Liver (tissue), 9 donors: ENCODE data around the gene GPS2. TPM values are rescaled to one million over a fixed set of nuclear protein-coding genes. Genes with fewer than 3 reads are reported as not detected.
"Not testable (repeated sequence)": the region's sequence is repeated elsewhere in the genome, so short reads cannot be mapped to it uniquely, and the experiment has no call there.

Experiments
- DNase-seq: peaks from one replicate; pipeline ENCODE4 v3.0.0-alpha.2; 2017; ENCODE audit warnings: low spot score
- H3K27ac ChIP-seq, 2 donors: one replicate each; pipeline ENCODE4 v1.7.0; 2013; ENCODE audit warnings: inconsistent platforms in 2 of 2, low read length in 2 of 2, control low read depth in 1 of 2, low read depth in 1 of 2, mild to moderate bottlenecking in 1 of 2
- H3K27me3 ChIP-seq, 4 donors: one replicate each; pipeline versions ENCODE4 v1.6.1 to v1.7.0; 2013; ENCODE audit warnings: low read length in 3 of 4, inconsistent platforms in 1 of 4, mild to moderate bottlenecking in 1 of 4, moderate library complexity in 1 of 4; ENCODE audit not compliant: control insufficient read depth in 4 of 4, insufficient read depth in 4 of 4
- H3K36me3 ChIP-seq, 4 donors: one replicate each; pipeline versions ENCODE4 v1.6.1 to v1.7.0; 2013; ENCODE audit warnings: low read length in 3 of 4, mild to moderate bottlenecking in 3 of 4, low read depth in 1 of 4, moderate library complexity in 1 of 4; ENCODE audit not compliant: control insufficient read depth in 4 of 4, insufficient read depth in 3 of 4
- H3K4me1 ChIP-seq, 4 donors: one replicate each; pipeline versions ENCODE4 v1.6.1 to v1.7.0; 2013; ENCODE audit warnings: low read length in 3 of 4, mild to moderate bottlenecking in 3 of 4, moderate library complexity in 1 of 4; ENCODE audit not compliant: control insufficient read depth in 4 of 4, insufficient read depth in 4 of 4
- H3K4me3 ChIP-seq, 3 donors: one replicate each; pipeline versions ENCODE4 v1.6.1 to v1.7.0; 2013; ENCODE audit warnings: low read length in 3 of 3, control low read depth in 1 of 3, low read depth in 1 of 3, mild to moderate bottlenecking in 1 of 3
- H3K9ac ChIP-seq, 2 donors: one replicate each; pipeline ENCODE4 v1.7.0; 2013; ENCODE audit warnings: low read length in 2 of 2, mild to moderate bottlenecking in 2 of 2, moderate library complexity in 2 of 2, control low read depth in 1 of 2, low read depth in 1 of 2
- H3K9me3 ChIP-seq, 4 donors: one replicate each; pipeline versions ENCODE4 v1.6.1 to v1.7.0; 2013; ENCODE audit warnings: low read length in 3 of 4; ENCODE audit not compliant: control insufficient read depth in 4 of 4
- EGR1 ChIP-seq, 2 donors: IDR thresholded peaks; 2 replicates each; pipeline ENCODE4 v1.6.1; 2016 to 2018; ENCODE audit warnings: antibody characterized with exemption in 2 of 2, low read depth in 2 of 2
- FOXA1 ChIP-seq: IDR thresholded peaks from 2 replicates; pipeline ENCODE4 v1.6.1; 2016; ENCODE audit warnings: antibody characterized with exemption
- FOXA2 ChIP-seq: IDR thresholded peaks from 2 replicates; pipeline ENCODE4 v1.6.1; 2016; ENCODE audit warnings: antibody characterized with exemption
- GABPA ChIP-seq, 2 donors: IDR thresholded peaks in 1 of 2; conservative IDR thresholded peaks in 1 of 2; 2 replicates each; pipeline ENCODE4 v1.6.1; 2016; ENCODE audit warnings: antibody characterized with exemption in 2 of 2, mild to moderate bottlenecking in 1 of 2, moderate library complexity in 1 of 2
- HNF4A ChIP-seq, 2 donors: conservative IDR thresholded peaks; 2 replicates each; pipeline ENCODE4 v1.6.1; 2016; ENCODE audit warnings: antibody characterized with exemption in 2 of 2, mild to moderate bottlenecking in 2 of 2
- HNF4G ChIP-seq: IDR thresholded peaks from 2 replicates; pipeline ENCODE4 v1.6.1; 2016; ENCODE audit warnings: antibody characterized with exemption
- JUND ChIP-seq, 2 donors: IDR thresholded peaks; 2 replicates each; pipeline ENCODE4 v1.6.1; 2016; ENCODE audit warnings: antibody characterized with exemption in 2 of 2
- MAX ChIP-seq: IDR thresholded peaks from 2 replicates; pipeline ENCODE4 v1.6.1; 2016; ENCODE audit warnings: antibody characterized with exemption
- NR2F2 ChIP-seq: IDR thresholded peaks from 2 replicates; pipeline ENCODE4 v1.6.1; 2016; ENCODE audit warnings: antibody characterized with exemption
- RAD21 ChIP-seq, 2 donors: IDR thresholded peaks; 2 replicates each; pipeline ENCODE4 v1.6.1; 2016; ENCODE audit warnings: antibody characterized with exemption in 2 of 2, mild to moderate bottlenecking in 2 of 2
- RXRA ChIP-seq, 2 donors: IDR thresholded peaks; 2 replicates each; pipeline ENCODE4 v1.6.1; 2017 to 2018; ENCODE audit warnings: antibody characterized with exemption in 2 of 2, mild to moderate bottlenecking in 1 of 2
- SP1 ChIP-seq: IDR thresholded peaks from 2 replicates; pipeline ENCODE4 v1.6.1; 2018; ENCODE audit warnings: antibody characterized with exemption, mild to moderate bottlenecking
- TAF1 ChIP-seq: conservative IDR thresholded peaks from 2 replicates; pipeline ENCODE4 v1.6.1; 2016; ENCODE audit warnings: antibody characterized with exemption, mild to moderate bottlenecking
- YY1 ChIP-seq: IDR thresholded peaks from 2 replicates; pipeline ENCODE4 v1.6.1; 2016; ENCODE audit warnings: antibody characterized with exemption, mild to moderate bottlenecking
- ZBTB33 ChIP-seq: IDR thresholded peaks from 2 replicates; pipeline ENCODE4 v1.6.1; 2016; ENCODE audit warnings: antibody characterized with exemption
- WGBS: extraction: QIAGEN DNeasy Blood & Tissue Kit; methylation state at CpG from one replicate; pipeline ENCODE4 v1.1.7; 2013; 5-methylcytosine and 5-hydroxymethylcytosine counted together
- polyA plus RNA-seq, 2 donors: library from polyadenylated mRNA; stranded (reverse) in 1 of 2; unstranded in 1 of 2; fragments of 200-250 nt in 1 of 2; fragments of >200 nt in 1 of 2; fragmentation: Nextera tagmentation in 1 of 2; extraction: Ambion mirVana in 1 of 2; gene quantifications; one replicate each; pipeline versions ENCODE4 v1.2.1 to v1.2.3, GENCODE V29; 2013 to 2015
- total RNA-seq, 2 donors: library from RNA; depleted of rRNA; stranded (reverse); fragments of >200 nt; gene quantifications; one replicate each; pipeline ENCODE4 v1.2.3, GENCODE V29; 2014
- TF ChIP-seq, protein P1 (sequence below): IDR thresholded peaks from 2 replicates; pipeline ENCODE4 v1.6.1; 2016; ENCODE audit warnings: antibody characterized with exemption
- TF ChIP-seq, protein P2 (sequence below): fragments of 150-350 bp; IDR thresholded peaks from 2 replicates; pipeline ENCODE4 v1.5.1; 2017; ENCODE audit warnings: improper control_type of control experiment, low read depth, low read length; ENCODE audit not compliant: missing input control
- donor health status: healthy.
- donor health status: healthy.
- donor health status: healthy.
- donor health status: healthy.
- donor health status: healthy.

GPS2 gene
- total and polyA plus RNA-seq, 4 donors = 20.8 to 43.1 (median 22.8) TPM

GRCh38 chr17:7334938-7335538, 19.9 kb upstream of the GPS2 start:
- H3K36me3 ChIP-seq = no peaks in the 10 kb centered on the region
- DNase-seq = no peak
- no peak overlapping the region for H3K27ac ChIP-seq
- H3K4me1 ChIP-seq = peaks cover 0 to 4% (median 3%) of the 10 kb centered on the region in 4 donors
- H3K4me3 ChIP-seq = no peak overlapping the region
- no peaks in the 10 kb centered on the region for H3K9me3 ChIP-seq
- TF ChIP-seq SP1 (no peak), JUND (IDR thresholded peaks at IDR 0.05) (no peak), TAF1 (no peak), HNF4A (conservative IDR thresholded peaks at IDR 0.05) (no peak), RXRA (IDR thresholded peaks at IDR 0.05) (no peak), GABPA (IDR thresholded peaks at IDR 0.05 in 1 of 2, conservative IDR thresholded peaks at IDR 0.05 in 1 of 2) (no peak), FOXA1 (no peak), FOXA2 (no peak), MAX (no peak), ZBTB33 (no peak), RAD21 (IDR thresholded peaks at IDR 0.05) (no peak), EGR1 (IDR thresholded peaks at IDR 0.05; ENCODE audit: low read depth in 2 of 2) (no peak)
- no peaks in the 10 kb centered on the region for H3K27me3 ChIP-seq
- 90% methylated on average over 3 of the region's 3 CpGs for WGBS
- no peak overlapping the region for H3K9ac ChIP-seq

DNA sequence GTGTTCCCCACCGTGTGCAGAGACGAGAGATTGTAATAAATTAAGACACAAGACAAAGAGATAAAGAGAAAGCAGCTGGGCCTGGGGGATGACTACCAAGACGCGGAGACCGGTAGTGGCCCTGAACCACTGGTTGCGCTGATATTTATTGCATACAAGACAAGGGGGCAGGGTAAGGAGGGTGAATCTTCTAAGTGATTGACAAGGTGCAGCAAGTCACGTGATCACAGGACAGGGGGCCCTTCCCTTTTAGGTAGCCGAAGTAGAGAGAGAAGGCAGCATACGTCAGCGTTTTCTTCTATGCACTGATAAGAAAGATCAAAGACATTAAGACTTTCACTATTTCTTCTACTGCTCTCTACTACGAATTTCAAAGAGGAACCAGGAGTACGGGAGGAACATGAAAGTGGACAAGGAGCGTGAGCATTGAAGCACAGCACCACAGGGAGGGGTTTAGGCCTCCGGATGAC, 17.5 kb upstream of the GPS2 start:
- not testable (repeated sequence) for H3K27me3 ChIP-seq, H3K36me3 ChIP-seq, DNase-seq, H3K9me3 ChIP-seq, H3K27ac ChIP-seq, H3K4me3 ChIP-seq, H3K9ac ChIP-seq
- H3K4me1 ChIP-seq = peaks cover 8 to 21% (median 15%) of the 10 kb centered on the region in 4 donors
- 51% methylated on average over 14 of the region's 14 CpGs for WGBS

- H3K9ac ChIP-seq = no peak overlapping the region
- H3K4me3 ChIP-seq = no peak overlapping the region
- no peak for DNase-seq
- H3K4me1 ChIP-seq = peaks cover 8 to 22% (median 15%) of the 10 kb centered on the region in 4 donors
- peaks cover 0 to under 1% (median 0%) of the 10 kb centered on the region in 4 donors for H3K36me3 ChIP-seq
- H3K27me3 ChIP-seq = no peaks in the 10 kb centered on the region
- 51% methylated on average over 7 of the region's 7 CpGs for WGBS
- H3K9me3 ChIP-seq = no peaks in the 10 kb centered on the region
- no peak overlapping the region for H3K27ac ChIP-seq
- TF ChIP-seq FOXA1 = no peak
- no peak for TF ChIP-seq YY1
- TF ChIP-seq, protein P1, sequence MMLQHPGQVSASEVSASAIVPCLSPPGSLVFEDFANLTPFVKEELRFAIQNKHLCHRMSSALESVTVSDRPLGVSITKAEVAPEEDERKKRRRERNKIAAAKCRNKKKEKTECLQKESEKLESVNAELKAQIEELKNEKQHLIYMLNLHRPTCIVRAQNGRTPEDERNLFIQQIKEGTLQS = no peak
- no peak for TF ChIP-seq TAF1
- TF ChIP-seq, protein P2, sequence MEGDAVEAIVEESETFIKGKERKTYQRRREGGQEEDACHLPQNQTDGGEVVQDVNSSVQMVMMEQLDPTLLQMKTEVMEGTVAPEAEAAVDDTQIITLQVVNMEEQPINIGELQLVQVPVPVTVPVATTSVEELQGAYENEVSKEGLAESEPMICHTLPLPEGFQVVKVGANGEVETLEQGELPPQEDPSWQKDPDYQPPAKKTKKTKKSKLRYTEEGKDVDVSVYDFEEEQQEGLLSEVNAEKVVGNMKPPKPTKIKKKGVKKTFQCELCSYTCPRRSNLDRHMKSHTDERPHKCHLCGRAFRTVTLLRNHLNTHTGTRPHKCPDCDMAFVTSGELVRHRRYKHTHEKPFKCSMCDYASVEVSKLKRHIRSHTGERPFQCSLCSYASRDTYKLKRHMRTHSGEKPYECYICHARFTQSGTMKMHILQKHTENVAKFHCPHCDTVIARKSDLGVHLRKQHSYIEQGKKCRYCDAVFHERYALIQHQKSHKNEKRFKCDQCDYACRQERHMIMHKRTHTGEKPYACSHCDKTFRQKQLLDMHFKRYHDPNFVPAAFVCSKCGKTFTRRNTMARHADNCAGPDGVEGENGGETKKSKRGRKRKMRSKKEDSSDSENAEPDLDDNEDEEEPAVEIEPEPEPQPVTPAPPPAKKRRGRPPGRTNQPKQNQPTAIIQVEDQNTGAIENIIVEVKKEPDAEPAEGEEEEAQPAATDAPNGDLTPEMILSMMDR = no peak
- no peak for TF ChIP-seq NR2F2
- TF ChIP-seq HNF4G = no peak
- TF ChIP-seq MAX = no peak
- no peak for TF ChIP-seq HNF4A (conservative IDR thresholded peaks at IDR 0.05)
- no peak for TF ChIP-seq ZBTB33
- no peak for TF ChIP-seq GABPA (IDR thresholded peaks at IDR 0.05 in 1 of 2, conservative IDR thresholded peaks at IDR 0.05 in 1 of 2)
- no peak for TF ChIP-seq EGR1 (IDR thresholded peaks at IDR 0.05; ENCODE audit: low read depth in 2 of 2)
- no peak for TF ChIP-seq FOXA2
Observed at GRCh38 chr17:7332111-7332510, 17.0 kb upstream of the GPS2 start.
